Activated CD8-positive, alpha-beta memory T cell treated with anti-CD3 and anti-CD28 coated beads, Interleukin-2, amount 50 U/mL, for 48 hours (primary cell): Measurements from ENCODE around the gene WDR11.

ENCODE experiments used
- DNase-seq: peaks from one replicate; pipeline ENCODE4 v3.0.0-alpha.2; 2020

WDR11 gene

GRCh38 chr10:120945182-120945581, 94.0 kb downstream of the WDR11 start:
- DNase-seq: no peak

- no peak for DNase-seq
These were observed 94.7 kb downstream of the WDR11 start for GRCh38 chr10:120945801-120946302.

GRCh38 chr10:120946497-120946896, 95.3 kb downstream of the WDR11 start:
- no peak for DNase-seq

GRCh38 chr10:120948889-120949608, 97.9 kb downstream of the WDR11 start:
- DNase-seq: peak; percentile 87

GRCh38 chr10:120949609-120950031, 98.5 kb downstream of the WDR11 start:
- no peak for DNase-seq

- no peak for DNase-seq
These were observed 98.9 kb downstream of the WDR11 start for GRCh38 chr10:120950051-120950561.

GRCh38 chr10:120951288-120951687, 100.1 kb downstream of the WDR11 start:
- no peak for DNase-seq

- no peak for DNase-seq
These were observed 102.7 kb downstream of the WDR11 start for GRCh38 chr10:120953897-120954296.
